Jurkat, Clone E6-1 (cell line): ENCODE measurements around the gene CUL1.
A peak's percentile ranks its signal among the peaks of the same experiment; 100 is the strongest.

Experiments
- DNase-seq: peaks from one replicate; pipeline ENCODE4 v3.0.0-alpha.2; 2011; ENCODE audit warnings: low read depth, low spot score
- H3K4me3 ChIP-seq: 2 replicates; pipeline ENCODE4 v1.5.1; 2011; ENCODE audit warnings: mild to moderate bottlenecking, low read length, control low read depth, moderate library complexity

The CUL1 gene

DNA sequence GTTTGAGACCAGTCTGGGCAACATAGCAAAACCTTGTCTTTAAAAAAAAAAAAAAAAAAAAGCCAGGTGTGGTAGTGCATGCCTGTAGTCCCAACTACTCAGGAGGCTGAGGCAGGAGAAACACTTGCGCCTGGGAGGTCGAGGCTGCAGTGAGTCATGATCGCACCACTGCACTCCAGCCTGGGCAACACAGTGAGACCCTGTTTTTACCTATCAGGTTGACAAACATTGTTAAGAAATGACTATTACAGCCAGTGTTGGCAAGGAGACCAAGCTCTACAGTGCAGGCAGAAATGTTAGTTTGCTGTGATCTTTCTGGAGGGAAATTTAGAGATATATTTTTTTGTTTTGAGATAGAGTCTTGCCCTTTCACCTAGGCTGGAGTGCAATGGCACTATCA, 37.3 kb downstream of the CUL1 start:
- no peak overlapping the region for H3K4me3 ChIP-seq
- DNase-seq = no peak

DNA sequence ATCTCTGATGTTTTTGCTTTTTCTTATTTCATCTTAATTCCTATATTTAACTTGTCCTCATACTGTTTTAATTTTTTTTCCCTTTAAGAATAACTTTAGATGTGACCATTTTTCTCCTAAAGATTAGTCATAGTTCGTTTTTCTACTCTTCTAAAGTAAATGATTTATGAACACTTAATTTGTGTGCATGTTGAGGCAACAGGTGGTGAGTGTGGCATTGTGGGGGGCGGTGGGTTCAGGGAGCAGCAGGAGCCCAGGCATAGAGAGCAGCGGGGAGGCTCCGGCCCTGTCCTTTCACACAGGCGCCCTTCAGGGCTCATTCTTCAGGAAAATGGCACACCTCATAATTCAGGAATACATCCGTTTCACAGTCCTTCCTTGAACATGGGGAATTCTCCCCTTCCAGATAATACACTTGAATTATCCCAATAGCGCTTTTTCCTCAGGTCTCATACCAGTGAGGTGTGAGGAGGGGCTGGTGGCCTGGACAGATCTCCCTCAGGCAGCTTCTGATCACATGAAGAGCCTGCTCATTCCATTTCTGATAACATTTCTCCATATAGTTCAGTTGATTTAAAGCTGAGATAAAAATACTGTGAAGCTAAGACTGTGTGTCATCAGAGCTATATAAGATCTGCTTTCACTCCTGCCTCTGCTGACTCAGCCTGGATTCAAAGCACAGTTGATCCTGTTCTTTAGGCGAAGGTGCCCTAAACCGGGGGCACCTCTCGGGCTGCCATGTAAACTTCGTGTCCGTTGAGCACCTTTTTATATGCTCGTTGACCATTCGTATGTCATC, 40.2 kb downstream of the CUL1 start:
- no peak for DNase-seq

DNA sequence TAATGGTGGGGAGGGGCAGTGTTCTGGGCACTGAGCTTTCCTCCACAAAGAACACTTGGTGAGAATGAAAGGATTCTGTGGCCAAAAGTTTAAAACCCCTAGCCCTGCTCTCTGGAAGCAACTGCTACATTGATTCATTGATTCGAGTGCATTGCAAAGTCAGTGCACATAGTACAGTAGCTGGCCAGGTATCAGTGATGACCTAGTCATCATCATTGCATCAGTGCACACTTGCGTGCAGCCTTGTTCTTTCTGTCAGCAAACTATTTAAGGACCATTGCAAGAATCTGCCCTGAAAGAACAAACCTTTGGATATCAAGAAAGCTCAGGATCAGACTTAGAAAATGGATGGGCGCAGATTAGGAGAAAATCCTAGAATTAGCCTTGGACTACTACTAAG, 47.4 kb downstream of the CUL1 start:
- no peak overlapping the region for H3K4me3 ChIP-seq
- no peak for DNase-seq

More for the DNA sequence above, 40.2 kb downstream of the CUL1 start:
- no peak overlapping the region for H3K4me3 ChIP-seq

GRCh38 chr7:148747274-148747673, 48.6 kb downstream of the CUL1 start:
- DNase-seq = peak; percentile 37

DNA sequence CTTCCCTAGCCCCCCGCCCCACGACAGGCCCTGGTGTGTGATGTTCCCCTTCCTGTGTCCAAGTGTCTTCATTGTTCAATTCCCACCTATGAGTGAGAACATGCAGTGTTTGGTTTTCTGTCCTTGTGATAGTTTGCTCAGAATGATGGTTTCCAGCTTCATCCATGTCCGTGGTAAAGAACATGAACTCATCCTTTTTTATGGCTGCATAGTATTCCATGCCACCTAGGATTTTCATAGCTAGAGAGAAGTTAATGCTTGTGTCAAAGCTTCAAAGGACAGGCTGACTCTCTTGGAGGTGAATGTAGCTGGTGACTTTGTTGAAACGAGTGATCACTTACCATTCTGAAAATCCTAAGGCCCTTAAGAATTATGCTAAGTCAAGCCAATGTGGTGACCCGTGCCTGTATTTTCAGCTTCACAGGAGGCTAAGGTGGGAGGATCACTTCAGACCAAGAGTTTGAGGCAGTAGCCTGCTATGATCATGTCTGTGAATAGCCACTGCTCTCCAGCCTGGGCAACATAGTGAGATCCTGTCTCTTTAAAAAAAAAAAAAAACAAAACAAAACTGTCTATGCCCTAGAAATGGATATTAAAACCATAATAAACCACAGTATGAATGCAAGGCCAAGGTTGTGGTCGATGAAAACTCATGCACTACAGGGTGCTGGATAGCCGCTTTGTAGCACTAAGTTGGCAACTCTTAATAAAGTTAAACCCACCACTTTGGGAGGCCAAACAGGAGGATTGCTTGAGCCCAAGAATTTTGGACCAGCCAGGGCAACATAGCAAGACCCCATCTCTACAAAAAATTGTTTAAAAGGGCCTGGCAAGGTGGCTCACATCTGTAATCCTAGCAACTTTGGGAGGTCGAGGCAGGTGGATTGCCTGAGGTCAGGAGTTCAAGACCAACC, 52.0 kb downstream of the CUL1 start:
- DNase-seq = no peak
- no peak overlapping the region for H3K4me3 ChIP-seq

More at GRCh38 chr7:148747274-148747673, 48.6 kb downstream of the CUL1 start:
- H3K4me3 ChIP-seq = no peak overlapping the region

- H3K4me3 ChIP-seq = no peak overlapping the region
- DNase-seq = no peak
Measured at GRCh38 chr7:148753224-148753623, 54.5 kb downstream of the CUL1 start.

GRCh38 chr7:148754912-148755311, 56.2 kb downstream of the CUL1 start:
- DNase-seq = no peak
- H3K4me3 ChIP-seq = no peak overlapping the region

DNA sequence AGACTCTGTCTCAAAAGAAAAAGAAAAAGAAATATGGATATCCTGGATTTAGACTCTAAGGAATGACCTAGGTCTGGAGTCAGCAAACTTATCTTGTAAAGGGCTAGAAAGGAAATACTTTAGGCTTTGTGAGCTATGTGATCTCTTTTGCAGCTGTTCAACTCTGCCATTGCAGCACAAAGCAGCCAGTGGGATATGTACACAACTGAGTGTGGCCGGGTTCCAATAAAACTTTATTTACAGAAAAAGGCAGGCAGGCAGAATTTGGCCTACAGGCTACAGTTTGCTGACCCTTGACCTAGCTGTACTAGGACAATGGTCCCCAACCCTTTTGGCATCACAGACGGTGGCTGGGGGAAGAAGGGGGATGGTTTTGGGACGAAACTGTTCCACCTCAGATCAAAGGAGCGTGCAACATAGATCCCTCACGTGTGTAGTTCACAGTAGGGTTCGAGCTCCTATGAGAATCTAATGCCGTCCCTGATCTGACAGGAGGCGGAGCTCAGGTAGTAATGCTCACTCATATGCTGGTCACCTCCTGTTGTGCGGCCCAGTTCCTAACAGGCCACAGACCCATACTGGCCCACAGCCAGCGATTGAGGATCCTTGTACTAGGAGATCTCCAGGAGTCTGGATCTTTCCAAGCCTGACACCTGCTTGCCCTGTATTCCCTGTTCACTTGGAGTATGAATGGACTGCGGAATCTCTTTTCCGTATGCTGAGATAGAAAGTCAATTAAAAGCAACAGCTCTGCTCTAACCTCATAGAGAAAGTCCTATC, 63.0 kb downstream of the CUL1 start:
- DNase-seq = no peak
- H3K4me3 ChIP-seq = no peak overlapping the region

GRCh38 chr7:148763622-148764021, 64.9 kb downstream of the CUL1 start:
- no peak for DNase-seq

GRCh38 chr7:148770004-148770403, 71.3 kb downstream of the CUL1 start:
- H3K4me3 ChIP-seq = no peak overlapping the region
- no peak for DNase-seq

More at GRCh38 chr7:148763622-148764021, 64.9 kb downstream of the CUL1 start:
- H3K4me3 ChIP-seq = no peak overlapping the region

DNA sequence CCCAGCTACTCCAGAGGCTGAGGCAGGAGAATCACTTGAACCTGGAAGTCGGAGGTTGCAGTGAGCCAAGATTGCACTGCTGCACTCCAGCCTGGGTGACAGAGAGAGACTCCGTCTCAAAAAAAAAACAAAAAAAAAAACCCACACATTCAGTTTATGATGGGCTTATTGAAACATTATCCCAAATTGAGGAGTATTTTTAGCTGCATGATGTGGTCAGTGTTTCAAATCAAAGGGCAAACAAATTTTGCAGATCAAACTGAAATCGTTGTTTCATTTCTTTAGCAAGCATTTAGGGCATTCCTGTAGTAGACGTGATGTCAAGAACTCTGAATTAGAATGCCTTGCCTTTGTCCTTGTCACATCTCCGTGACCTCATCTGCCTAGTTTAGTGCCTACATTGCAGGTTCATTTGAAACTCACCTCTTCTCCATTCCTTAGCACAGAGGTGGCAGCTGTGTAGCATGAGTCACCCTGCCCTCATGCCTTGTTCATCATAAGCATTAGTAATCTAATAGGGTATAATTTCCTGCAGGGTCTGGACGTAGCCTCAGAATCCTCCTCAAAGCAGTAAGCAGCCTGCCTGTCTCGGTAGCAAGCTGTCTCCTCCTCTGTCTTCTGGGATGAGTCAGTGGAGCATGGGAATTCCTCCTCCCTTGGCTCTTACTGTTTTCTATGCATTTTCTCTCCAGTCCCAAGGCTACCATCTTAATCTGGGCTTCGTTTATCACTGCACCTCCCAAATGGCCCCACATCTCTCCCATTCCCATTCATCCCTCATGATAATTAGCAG, 73.8 kb downstream of the CUL1 start:
- H3K4me3 ChIP-seq = no peak overlapping the region
- DNase-seq = no peak

- DNase-seq = peak; percentile 72
- H3K4me3 ChIP-seq = 0 out of 2 replicates have a peak overlapping the region, but pooled peaks have one; percentile 1
Measured at GRCh38 chr7:148773334-148773733, 74.6 kb downstream of the CUL1 start.

GRCh38 chr7:148774471-148774870, 75.8 kb downstream of the CUL1 start:
- H3K4me3 ChIP-seq = no peak overlapping the region
- DNase-seq = no peak

DNA sequence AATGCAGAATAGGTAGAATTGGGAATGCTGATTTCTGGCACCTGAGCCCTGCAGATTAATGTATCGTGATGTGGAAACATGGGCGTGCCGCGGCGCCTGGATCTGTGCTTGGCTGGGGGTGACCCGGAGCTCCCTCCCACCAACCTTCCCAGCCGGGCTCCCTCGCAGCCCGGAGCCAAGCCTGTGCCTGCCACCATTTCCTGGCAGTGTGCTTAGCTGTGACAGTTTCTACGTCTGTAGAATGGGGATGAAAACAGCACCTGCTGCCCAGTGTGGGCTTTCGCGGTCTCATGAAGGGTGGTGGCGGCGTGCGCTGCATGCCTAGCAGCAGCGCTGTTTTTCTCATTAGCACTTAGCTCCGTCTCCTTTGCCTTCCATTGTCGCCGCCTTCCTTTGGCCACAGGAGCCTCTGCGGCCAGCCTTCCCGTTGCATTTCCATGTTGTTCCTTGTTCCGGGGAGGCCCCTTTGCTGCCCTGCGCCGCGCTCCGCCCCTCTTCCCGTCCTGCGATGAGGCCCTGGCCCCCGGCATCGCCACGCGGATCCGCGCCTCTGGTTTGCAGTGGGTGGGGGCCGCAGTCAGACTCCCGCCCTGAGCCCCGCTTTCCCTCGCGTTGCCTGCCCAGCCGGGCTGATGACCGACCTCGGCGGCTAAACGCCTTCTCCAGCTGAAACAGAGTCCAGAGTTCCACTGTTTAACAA, 84.2 kb downstream of the CUL1 start:
- DNase-seq = no peak

GRCh38 chr7:148783801-148784527, 85.3 kb downstream of the CUL1 start:
- no peak overlapping the region for H3K4me3 ChIP-seq
- no peak for DNase-seq

More for the DNA sequence above, 84.2 kb downstream of the CUL1 start:
- H3K4me3 ChIP-seq = no peak overlapping the region

DNA sequence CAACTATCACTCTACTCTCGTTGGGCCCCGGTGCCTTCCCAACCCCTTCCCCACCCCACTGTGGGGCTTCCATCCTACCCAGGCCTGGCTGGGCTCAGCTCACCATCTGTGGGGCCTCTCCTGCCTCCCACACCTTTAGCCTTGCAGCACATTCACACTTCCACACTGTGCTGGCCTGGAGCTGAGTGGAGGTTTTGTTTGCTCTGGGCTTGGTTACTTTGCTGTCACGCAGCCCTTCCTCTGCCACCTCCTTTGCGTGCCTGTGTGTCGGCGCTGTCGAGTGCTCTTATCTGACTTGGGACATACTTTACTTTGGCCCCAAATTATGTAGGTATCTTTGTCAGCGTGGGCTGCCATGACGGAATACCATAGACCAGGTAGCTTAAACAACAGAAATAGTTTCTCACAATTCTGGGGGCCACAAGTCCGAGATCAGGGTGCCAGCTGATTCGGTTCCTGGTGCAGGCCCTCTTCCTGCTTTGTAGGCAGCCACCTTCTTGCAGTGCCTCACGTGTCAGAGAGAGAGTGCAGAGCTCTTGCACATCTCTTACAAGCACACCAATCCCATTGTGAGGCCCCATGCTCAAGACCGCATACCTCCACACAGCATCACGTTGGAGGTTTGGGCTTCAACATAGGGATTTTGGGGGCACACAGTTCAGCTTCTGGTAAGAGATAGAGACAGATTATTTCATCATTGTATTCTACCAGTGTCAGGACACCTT, 89.0 kb downstream of the CUL1 start:
- no peak for DNase-seq
- no peak overlapping the region for H3K4me3 ChIP-seq

- no peak for DNase-seq
- no peak overlapping the region for H3K4me3 ChIP-seq
Measured at GRCh38 chr7:148789220-148789619, 90.5 kb downstream of the CUL1 start.
